A549 (cell line): Measurements from ENCODE around the gene TCEAL9.

Source experiments
- CTCF ChIP-seq: fragments of >200 bp; sonication (Bioruptor Twin); formaldehyde crosslinking; IDR thresholded peaks from 3 replicates; pipeline ENCODE4 v1.5.1; 2016
- EHMT2 ChIP-seq: fragments of 200-600 bp; sonication (generic); IDR thresholded peaks from 2 replicates; pipeline ENCODE4 v1.6.1; 2016; ENCODE audit warnings: antibody characterized with exemption, low read depth, mild to moderate bottlenecking, moderate library complexity
- JUNB ChIP-seq: fragments of >200 bp; sonication (Bioruptor Twin); formaldehyde crosslinking; IDR thresholded peaks from 2 replicates; pipeline ENCODE4 v1.6.1; 2016
- KDM1A ChIP-seq: fragments of 200-600 bp; sonication (generic); IDR thresholded peaks from 2 replicates; pipeline ENCODE4 v1.6.1; 2016; ENCODE audit warnings: low read depth, mild to moderate bottlenecking
- MAFK ChIP-seq: fragments of 450-650 bp; IDR thresholded peaks from 2 replicates; pipeline ENCODE4 v1.6.1; 2014; ENCODE audit not compliant: partially characterized antibody
- MYC ChIP-seq: IDR thresholded peaks from 2 replicates; pipeline ENCODE4 v1.6.1; 2012; ENCODE audit warnings: mild to moderate bottlenecking, inconsistent platforms, low read length, improper control_type of control experiment, borderline replicate concordance

GRCh38 chrX:103369479-103369878 lies 13.2 kb downstream of the TCEAL9 start:
- TF ChIP-seq MYC = no peak
- no peak for TF ChIP-seq CTCF
- TF ChIP-seq EHMT2 = no peak
- no peak for TF ChIP-seq JUNB
- TF ChIP-seq KDM1A = no peak
- TF ChIP-seq MAFK = no peak
